ENCODE data around the gene FRMD4A.

FRMD4A gene

GRCh38 chr10:13669901-13670300 lies 660.8 kb downstream of the FRMD4A start:
- DNase-seq (ENCODE audit: low spot score): no peak

DNA sequence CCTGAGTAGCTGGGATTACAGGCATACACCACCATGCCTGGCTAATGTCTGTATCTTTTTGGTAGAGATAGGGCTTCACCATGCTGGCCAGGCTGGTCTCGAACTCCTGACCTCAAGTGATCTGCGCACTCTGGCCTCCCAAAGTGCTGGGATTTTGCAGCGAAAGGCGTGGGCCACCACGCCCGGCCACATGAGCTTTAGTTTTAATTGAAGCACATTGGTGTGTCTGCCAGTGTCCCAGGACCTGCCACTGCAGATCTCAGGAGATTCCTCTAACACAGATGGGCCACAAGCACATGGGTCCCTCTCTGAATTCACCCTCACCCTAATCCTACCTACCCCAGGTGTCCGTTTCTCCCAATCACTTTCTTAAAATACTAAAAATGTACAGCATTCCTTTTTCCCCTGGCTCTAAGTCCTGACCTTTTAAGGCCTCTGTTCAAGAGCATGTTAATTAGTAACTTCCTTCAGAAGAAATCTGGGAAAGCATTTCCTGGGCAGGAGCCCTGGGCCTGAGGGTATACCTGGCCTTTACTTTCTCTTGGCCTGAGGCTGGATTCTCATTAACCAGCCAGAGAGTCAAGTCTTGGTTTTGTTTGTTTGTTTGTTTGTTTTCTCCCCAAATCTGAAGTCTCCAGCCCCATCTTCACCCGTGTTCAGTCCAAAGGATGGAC lies 661.4 kb downstream of the FRMD4A start:
- DNase-seq (ENCODE audit: low spot score): no peak

- DNase-seq (ENCODE audit: low spot score): no peak
These were observed 662.6 kb downstream of the FRMD4A start for GRCh38 chr10:13668126-13668525.

DNA sequence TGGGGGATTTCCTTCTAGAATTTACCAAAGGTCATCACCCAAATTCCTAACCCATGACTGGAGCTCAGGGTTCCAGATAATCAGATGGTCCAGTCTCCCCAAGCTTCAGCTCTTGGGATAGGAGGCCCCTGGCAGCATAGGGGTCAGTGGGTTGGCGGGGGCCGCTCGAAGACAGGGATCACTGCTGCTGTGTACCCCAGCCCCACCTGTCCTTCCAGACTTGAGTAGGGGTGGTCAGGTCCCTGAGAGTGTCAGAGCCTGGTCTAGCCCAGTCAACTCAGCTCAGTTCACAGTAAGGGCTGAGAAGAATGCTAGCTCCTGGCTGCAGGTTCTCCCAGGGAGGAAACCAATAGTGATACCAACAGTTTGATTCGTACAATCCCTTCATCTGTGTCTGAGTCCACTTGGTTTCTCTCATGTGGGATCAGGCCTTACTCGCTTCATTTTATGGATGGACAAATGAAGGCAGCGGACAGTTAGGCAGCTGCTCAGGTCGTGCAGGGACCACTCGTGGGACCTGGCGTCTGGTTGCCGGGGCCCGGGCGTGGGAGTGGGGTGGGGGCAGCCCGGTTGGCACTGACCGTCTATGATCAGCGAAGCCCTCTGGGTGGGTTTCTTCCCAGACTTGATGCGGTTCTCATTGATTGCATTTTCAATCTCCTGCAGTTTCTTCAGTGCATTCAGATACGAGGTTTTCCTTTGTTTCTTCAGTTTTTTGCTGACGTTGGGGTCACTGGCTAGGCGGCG lies 665.0 kb downstream of the FRMD4A start:
- DNase-seq (ENCODE audit: low spot score): no peak

DNA sequence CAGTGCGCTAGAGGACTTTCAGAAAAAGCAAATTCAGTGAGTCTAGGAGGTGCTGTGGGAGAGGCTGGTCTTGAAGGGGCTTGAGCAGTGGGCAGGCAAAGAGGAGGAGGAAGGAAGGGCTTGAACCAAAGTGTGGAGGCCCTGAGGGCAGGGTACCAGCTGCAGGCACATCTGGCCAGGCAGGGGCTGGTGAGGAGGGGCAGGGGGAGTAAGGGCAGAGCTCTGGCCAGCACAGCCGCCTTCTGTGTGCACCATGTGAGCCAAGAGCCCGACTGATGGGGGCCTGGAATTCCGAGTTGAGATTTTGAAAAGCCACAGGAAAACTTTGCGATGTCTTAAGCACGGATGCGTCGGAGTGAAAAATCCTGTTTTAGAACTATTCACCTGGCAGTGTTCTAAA lies 669.5 kb downstream of the FRMD4A start:
- no peak for DNase-seq (ENCODE audit: low spot score)

DNA sequence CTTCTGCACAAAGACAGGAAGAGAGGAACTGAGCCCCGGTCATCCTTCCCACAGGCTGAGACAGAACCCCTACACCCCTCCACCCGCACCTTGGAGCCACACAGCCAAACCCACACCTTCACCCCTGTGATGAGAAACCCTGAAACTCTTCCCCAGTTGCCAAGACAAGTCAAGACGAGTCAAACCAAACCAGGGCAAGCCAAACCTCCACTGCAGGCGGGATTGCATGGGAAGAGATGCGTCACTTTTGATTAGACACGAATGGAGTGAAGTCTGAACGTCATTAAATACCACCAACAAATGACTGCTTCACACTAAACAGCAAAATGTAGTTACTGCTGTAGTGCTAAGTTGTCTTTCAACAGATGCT lies 670.2 kb downstream of the FRMD4A start:
- DNase-seq (ENCODE audit: low spot score): peak; percentile 26

- DNase-seq (ENCODE audit: low spot score): peak; percentile 45
These were observed 670.7 kb downstream of the FRMD4A start for GRCh38 chr10:13659887-13660550.

DNA sequence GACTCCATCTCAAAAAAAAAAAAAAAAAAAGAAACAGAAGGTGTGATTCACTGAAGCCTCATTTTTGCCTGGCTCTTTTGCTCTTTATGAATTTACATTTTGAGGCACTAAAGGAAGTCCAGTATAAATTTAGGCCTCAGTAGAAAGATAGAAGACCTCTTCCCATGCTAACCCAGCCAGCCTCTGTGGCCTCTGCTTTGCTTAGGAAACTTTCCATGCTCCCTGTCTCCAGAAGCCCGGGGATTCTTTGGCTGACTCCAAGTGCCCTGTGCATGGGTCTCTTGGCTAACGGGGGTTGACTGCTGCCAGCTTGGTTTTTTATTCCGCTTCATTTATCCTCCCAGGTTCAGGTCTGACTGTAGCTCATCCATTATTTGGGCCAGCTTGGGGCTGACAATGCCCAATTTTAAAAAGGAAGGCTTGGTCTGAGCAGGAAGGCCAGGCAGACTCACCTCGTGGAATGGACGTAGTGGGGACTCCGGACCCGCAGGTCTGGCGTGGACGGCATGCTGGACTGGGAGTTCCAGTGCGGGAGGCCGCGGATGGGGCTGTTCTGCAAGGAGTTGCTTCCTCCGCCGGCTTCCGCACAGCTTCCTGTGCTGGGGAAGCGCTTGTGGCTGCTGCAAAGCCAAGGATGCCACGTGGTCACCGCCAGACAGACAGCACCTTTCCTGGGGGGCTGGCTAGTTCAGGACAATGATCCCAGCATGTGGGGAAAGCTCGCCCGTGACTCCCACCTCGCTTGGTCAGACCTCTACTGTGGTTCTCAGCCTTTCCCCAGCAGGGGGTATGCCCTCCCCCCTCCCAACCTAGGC lies 671.6 kb downstream of the FRMD4A start:
- DNase-seq (ENCODE audit: low spot score): no peak

- DNase-seq (ENCODE audit: low spot score): no peak
These were observed 672.5 kb downstream of the FRMD4A start for GRCh38 chr10:13658264-13658663.

DNA sequence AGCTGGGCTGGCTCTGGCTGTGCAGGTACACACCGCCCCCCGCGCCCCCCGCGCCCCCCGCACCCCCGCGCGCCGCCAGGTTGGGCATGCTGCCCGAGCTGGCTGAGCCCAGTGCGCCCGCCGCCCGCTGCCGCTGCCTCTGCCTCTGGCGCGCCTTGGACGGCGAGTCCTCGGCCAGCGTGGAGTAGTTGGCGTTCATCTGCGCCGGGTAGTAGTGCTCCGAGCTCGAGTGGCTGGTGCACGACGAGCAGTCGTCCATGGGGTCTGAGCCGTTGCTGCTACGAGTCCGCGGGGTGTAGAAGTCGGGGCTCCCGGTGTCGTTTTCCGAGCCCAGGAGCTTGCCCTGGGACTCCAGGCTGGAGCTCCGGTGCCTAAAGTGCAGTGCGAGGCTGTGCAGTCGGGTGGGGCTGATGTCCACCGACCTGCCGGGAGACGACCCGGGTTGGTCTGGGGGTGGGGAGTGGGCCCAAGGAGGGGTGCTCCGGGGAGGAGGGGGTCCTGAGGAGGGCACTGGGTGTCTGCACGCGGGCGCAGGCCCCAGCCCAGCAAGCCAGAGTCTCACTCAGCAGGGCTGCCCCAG lies 673.5 kb downstream of the FRMD4A start:
- no peak for DNase-seq (ENCODE audit: low spot score)

GRCh38 chr10:13656337-13657100 lies 674.2 kb downstream of the FRMD4A start:
- no peak for DNase-seq (ENCODE audit: low spot score)

GRCh38 chr10:13654846-13655245 lies 675.9 kb downstream of the FRMD4A start:
- no peak for DNase-seq (ENCODE audit: low spot score)

- DNase-seq (ENCODE audit: low spot score): no peak
These were observed 676.5 kb downstream of the FRMD4A start for GRCh38 chr10:13654118-13654830.

- no peak for DNase-seq (ENCODE audit: low spot score)
These were observed 677.9 kb downstream of the FRMD4A start for GRCh38 chr10:13652860-13653259.

GRCh38 chr10:13651969-13652720 lies 678.6 kb downstream of the FRMD4A start:
- DNase-seq (ENCODE audit: low spot score): no peak

GRCh38 chr10:13650961-13651360 lies 679.8 kb downstream of the FRMD4A start:
- no peak for DNase-seq (ENCODE audit: low spot score)

DNA sequence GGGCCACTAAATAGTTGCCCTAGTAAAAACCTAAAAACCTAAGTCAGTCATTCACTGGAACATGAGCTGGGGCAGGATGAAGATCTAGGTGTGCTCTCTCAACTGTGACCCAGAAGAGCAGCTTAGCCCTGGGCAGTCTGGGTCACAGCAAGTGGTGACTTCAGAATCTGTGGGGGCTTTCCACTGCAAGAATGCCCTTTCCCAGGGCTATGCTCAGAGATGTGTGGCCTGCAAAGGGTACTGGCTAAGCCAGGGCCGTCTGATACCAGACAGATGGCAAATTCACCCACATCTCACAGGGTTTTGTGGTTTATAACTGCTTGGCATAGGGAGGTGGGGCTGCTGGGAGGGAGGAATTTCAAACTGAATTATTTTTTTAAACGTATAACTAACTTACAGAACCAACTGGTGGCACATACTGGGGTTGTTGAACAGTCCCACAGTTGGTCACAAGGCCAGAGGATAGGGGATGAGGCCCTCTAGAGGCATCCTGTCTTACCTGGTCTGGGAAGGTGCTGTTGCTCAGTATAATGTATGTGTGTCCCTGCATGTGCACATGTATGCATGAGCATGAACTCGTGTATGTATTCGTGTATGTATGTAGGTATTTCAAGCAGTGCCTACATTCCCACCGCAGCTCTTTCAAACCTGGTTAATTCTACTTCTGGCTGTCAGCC lies 680.7 kb downstream of the FRMD4A start:
- DNase-seq (ENCODE audit: low spot score): no peak

DNA sequence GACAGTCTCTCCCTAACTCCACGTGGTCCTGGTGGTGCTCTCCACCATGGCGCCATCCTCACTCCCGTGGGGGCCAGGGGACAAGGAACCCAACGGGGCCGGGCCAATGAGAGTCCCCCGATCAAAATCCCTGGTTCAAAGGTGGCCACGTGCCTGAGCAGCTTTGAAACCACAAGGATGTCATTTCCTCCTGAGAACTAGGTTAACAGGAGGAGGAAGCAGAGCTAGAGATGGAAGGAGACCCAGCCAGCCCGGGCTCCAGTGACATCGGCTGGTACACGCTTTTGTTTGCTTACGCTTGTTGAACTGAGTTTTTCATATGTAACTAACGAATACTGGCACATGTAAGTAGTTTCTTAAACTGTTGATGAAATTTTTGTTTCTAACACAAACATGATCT lies 682.3 kb downstream of the FRMD4A start:
- no peak for DNase-seq (ENCODE audit: low spot score)

GRCh38 chr10:13644866-13645265 lies 685.9 kb downstream of the FRMD4A start:
- no peak for DNase-seq (ENCODE audit: low spot score)
